Activated naive CD8-positive, alpha-beta T cell treated with anti-CD3 and anti-CD28 coated beads for 36 hours (primary cell): ENCODE measurements around the gene ATIC. TPM values are rescaled to one million over a fixed set of nuclear protein-coding genes. Genes with fewer than 3 reads are reported as not detected.
"Not testable (repeated sequence)": the region's sequence is repeated elsewhere in the genome, so short reads cannot be mapped to it uniquely, and the experiment has no call there.

Source experiments
- DNase-seq: peaks from one replicate; pipeline ENCODE4 v3.0.0; 2021
- H3K27ac Mint-ChIP-seq: one replicate; pipeline ENCODE4 v1.8.0; 2022; ENCODE audit warnings: mild to moderate bottlenecking, moderate library complexity, mixed read lengths
- H3K27me3 Mint-ChIP-seq: one replicate; pipeline ENCODE4 v1.8.0; 2022; ENCODE audit warnings: mild to moderate bottlenecking, mixed read lengths
- H3K36me3 Mint-ChIP-seq: one replicate; pipeline ENCODE4 v1.8.0; 2021; ENCODE audit warnings: mild to moderate bottlenecking, mixed read lengths
- H3K4me1 Mint-ChIP-seq: one replicate; pipeline ENCODE4 v1.8.0; 2021; ENCODE audit warnings: mixed read lengths
- H3K4me3 Mint-ChIP-seq: one replicate; pipeline ENCODE4 v1.8.0; 2022; ENCODE audit warnings: mild to moderate bottlenecking, moderate library complexity, mixed read lengths
- H3K9me3 Mint-ChIP-seq: one replicate; pipeline ENCODE4 v1.8.0; 2022; ENCODE audit warnings: mixed read lengths
- total RNA-seq, 2 experiments: library from RNA; stranded (reverse); gene quantifications; one replicate each; pipeline ENCODE4 v1.2.3, GENCODE V29; 2021

The ATIC gene
- total RNA-seq, 2 experiments from 2014 or later: 338 to 344 TPM

DNA sequence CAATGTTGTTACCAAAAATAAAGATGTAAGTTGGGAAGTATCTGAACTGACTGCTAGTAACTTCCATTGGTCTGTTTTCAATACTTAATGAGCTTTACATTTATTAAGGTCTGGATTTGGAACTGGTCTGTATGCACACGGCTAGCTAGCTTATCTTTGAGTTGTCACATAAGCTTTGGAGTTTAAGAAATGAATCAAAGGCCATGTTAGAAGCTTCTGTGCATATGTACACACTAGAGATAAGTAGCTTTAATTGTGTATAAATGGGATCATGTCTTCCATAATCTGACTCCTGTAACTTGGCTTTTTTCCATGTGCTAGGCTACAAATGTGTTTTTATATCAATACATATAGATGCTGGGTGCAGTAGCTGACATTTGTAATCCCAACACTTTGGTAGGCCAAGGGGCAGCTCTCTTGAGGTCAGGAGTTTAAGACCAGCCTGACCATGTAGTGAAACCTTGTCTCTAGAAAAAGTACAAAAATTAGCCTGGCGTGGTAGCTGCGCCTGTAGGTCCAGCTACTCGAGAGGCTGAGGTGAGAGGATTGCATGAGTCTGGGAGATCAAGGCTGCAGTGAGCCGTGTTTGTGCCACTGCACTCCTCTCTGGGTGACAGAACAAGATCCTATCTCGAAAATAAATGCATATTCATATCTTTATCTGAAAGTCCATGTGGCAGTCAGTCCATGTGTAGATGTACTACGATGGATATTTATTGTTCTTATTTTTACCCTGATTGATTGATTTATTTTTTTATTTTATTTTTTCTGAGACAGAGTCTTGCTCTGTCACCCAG is 27.2 kb downstream of the ATIC start:
- Mint-ChIP-seq H3K9me3 (no peaks in the 10 kb centered on the region), H3K27me3 (no peaks in the 10 kb centered on the region), H3K4me1 (no peaks in the 10 kb centered on the region), H3K27ac (no peak overlapping the region), H3K4me3 (no peak overlapping the region), H3K36me3 (peaks cover 44% of the 10 kb centered on the region)
- no peak for DNase-seq

DNA sequence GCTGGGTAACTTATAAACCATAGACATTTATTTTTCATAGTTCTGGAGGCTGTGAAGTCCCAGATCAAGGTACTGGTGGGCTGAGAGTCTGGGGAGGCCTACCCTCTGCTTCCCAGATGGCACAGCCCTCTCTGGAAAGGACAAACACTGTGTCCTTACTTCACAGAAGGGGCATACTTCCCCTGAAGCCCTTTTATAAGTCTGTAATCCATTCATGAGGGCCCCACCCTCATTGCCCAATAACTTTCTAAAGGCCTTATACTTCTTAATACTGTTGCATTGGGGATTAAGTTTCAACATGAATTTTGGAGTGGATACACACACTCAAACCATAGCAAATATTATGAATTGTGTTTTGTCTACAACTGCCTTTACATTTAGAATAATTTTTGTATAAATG is 36.0 kb downstream of the ATIC start:
- no peak overlapping the region for H3K27ac Mint-ChIP-seq
- no peak overlapping the region for H3K4me3 Mint-ChIP-seq
- DNase-seq: no peak
- peaks cover 64% of the 10 kb centered on the region for H3K36me3 Mint-ChIP-seq
- no peaks in the 10 kb centered on the region for H3K27me3 Mint-ChIP-seq
- no peaks in the 10 kb centered on the region for H3K4me1 Mint-ChIP-seq
- H3K9me3 Mint-ChIP-seq: no peaks in the 10 kb centered on the region

DNA sequence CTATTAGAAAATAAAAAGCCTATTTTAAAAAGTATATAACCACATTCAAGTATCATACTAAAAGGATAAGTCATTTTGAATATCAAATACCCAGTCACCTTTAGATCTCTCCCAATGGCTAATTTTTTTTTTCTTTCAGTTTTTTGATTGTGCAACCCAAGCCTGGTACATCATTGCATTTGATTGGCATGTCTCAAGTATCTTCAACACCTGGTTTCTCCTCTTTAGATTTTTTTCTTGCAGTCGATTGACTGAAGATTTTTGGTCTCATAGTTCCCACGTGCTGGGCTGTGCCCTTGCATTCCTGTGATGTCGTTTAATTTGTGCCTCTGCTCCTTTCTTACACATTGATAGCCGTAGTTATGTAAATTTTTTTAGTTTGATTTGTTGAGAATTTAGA is 40.7 kb downstream of the ATIC start:
- H3K27me3 Mint-ChIP-seq: no peaks in the 10 kb centered on the region
- H3K9me3 Mint-ChIP-seq: no peaks in the 10 kb centered on the region
- no peak for DNase-seq
- no peak overlapping the region for H3K4me3 Mint-ChIP-seq
- H3K36me3 Mint-ChIP-seq: peaks cover 58% of the 10 kb centered on the region
- H3K27ac Mint-ChIP-seq: no peak overlapping the region
- peaks cover 3% of the 10 kb centered on the region for H3K4me1 Mint-ChIP-seq

DNA sequence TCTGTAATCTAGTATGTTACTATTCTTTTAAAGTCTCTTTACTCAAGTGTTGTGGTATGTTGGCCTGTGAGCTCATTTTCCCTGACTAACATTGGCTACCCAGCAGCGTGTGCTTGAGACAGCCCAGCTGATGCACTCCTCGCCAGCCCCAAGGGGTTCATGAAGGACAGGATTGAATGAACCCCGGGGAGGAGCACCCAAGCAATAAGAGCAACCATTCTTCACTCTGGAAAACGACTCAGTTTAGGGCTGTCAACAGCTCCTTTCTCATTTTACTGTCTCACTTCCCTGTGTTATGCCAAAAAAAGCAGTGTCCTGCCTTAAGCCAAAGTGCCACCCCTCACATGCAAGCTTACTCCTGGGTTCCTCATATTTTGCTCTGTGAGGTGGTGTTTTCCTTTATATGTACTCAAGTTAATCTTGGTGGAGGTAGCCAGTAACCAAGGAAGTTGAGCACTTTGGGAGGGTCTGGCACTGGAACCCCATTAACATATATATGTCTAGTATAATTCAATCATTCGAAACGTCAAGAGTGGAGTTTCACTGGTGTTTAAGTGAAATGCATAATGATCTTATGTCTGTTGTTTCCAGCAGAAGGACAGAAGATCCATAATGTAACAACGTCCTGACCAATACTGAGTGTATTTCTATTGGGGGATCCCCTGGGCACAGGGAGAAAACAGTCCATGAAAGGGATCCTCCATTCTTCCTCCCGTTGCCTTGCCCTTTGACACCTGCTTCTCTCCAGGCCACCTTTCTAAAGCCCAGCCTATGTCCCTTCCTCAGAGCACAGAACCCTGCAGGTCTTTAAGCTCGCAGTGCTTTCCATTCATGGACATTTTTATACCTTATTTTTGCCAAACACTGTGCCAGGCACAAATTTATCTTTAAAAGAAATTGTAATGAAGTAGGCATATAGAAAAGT is 43.2 kb downstream of the ATIC start:
- H3K27ac Mint-ChIP-seq: no peak overlapping the region
- H3K4me1 Mint-ChIP-seq: peaks cover 5% of the 10 kb centered on the region
- DNase-seq: no peak
- no peaks in the 10 kb centered on the region for H3K9me3 Mint-ChIP-seq
- H3K27me3 Mint-ChIP-seq: no peaks in the 10 kb centered on the region
- peaks cover 45% of the 10 kb centered on the region for H3K36me3 Mint-ChIP-seq
- H3K4me3 Mint-ChIP-seq: no peak overlapping the region

DNA sequence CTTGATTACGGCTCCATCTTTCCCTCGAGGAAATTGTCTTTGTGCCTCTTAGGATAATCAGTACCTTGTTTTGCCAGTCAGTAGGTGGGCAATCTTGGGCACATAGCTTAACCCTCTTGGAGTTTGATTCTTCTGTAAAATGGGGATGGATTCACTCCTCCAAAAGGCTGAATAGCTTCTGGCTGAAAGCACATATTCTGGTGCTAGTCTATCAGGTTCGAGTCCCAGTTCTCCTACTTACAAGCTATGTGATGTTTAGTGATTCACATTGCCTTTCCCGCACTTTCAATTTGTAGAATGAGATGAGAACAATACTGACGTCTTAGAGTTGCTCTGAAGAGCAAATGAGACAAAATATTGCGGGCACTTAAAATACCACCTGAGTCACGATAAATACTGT is 43.9 kb downstream of the ATIC start:
- DNase-seq: no peak
- H3K9me3 Mint-ChIP-seq: no peaks in the 10 kb centered on the region
- H3K27me3 Mint-ChIP-seq: no peaks in the 10 kb centered on the region
- no peak overlapping the region for H3K4me3 Mint-ChIP-seq
- H3K36me3 Mint-ChIP-seq: peaks cover 39% of the 10 kb centered on the region
- H3K4me1 Mint-ChIP-seq: peaks cover 5% of the 10 kb centered on the region
- H3K27ac Mint-ChIP-seq: no peak overlapping the region

DNA sequence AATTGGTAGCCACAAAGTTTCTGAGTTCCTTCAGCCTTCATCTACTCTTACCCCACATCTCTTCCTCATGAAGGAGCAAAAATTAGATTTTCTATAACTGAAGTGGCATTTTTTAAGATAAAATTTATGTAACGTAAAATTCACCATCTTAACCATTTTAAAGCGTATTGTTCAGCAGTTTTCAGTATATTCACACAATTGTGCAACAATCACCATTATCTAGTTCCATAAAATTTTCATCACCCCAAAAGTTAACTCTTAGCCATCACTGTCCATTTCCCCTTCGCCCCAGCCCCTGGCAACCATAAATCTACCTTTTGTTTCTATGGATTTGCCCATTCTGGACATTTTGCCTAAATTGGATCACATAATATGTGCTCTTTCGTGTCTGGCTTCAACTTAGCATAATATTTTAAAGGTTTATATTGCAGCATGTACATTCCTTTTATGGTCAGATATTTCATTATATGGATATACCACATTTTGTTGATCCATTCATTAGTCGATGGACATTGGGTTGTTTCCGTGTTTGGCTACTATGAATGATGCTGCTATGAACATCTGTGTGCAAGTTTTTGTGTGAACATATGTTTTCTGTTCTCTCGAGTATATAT is 44.6 kb downstream of the ATIC start:
- no peak overlapping the region for H3K4me3 Mint-ChIP-seq
- peaks cover 5% of the 10 kb centered on the region for H3K4me1 Mint-ChIP-seq
- no peak overlapping the region for H3K27ac Mint-ChIP-seq
- DNase-seq: no peak
- no peaks in the 10 kb centered on the region for H3K9me3 Mint-ChIP-seq
- no peaks in the 10 kb centered on the region for H3K27me3 Mint-ChIP-seq
- peaks cover 37% of the 10 kb centered on the region for H3K36me3 Mint-ChIP-seq

DNA sequence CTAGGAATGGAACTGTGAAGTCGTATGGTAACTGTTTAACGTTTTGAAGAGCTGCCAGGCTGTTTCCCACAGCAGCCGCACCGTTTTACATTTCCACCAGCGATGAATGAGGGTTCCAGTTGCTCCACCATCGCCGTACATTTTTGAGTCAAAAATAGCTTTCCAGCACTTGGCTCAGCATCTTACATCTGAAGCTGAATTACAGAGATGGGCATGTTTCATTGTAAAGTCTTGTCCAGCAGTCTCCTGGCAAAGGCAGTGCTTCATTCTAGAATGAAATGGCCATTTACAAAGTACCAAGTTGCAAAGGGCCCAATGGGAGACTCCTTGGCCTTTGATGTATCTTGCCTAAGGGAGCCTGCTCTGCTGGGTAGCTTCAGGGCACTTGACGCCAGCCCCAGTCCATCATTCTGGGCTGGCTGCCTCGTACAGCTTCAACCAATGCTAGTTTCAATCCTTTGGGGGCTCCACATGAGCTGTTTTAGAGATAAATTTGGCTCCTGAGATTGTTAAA is 45.1 kb downstream of the ATIC start:
- peaks cover 34% of the 10 kb centered on the region for H3K36me3 Mint-ChIP-seq
- H3K4me1 Mint-ChIP-seq: peaks cover 5% of the 10 kb centered on the region
- no peaks in the 10 kb centered on the region for H3K27me3 Mint-ChIP-seq
- no peak overlapping the region for H3K27ac Mint-ChIP-seq
- H3K4me3 Mint-ChIP-seq: no peak overlapping the region
- H3K9me3 Mint-ChIP-seq: no peaks in the 10 kb centered on the region
- no peak for DNase-seq

DNA sequence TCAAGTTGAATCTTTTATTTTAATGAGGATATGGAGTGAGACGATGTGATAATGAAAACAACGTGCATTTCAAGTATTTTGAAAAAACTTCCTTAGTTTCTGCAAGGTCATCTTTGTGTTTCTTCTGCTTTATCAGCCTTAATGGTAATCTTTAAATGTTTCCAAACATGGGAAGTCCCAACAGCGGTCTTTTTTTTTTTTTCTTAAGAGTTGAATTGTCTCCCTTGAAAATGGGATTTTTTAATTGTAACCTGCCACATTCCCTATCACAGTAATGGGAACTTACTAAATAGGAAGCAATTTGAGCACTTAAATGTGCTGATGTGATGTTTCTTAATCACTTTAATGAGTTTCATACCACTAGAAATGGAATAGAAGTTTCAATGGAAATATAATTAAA is 45.8 kb downstream of the ATIC start:
- Mint-ChIP-seq H3K9me3 (no peaks in the 10 kb centered on the region), H3K4me3 (no peak overlapping the region), H3K27ac (no peak overlapping the region), H3K36me3 (peaks cover 38% of the 10 kb centered on the region), H3K27me3 (no peaks in the 10 kb centered on the region), H3K4me1 (peaks cover 5% of the 10 kb centered on the region)
- DNase-seq: no peak

DNA sequence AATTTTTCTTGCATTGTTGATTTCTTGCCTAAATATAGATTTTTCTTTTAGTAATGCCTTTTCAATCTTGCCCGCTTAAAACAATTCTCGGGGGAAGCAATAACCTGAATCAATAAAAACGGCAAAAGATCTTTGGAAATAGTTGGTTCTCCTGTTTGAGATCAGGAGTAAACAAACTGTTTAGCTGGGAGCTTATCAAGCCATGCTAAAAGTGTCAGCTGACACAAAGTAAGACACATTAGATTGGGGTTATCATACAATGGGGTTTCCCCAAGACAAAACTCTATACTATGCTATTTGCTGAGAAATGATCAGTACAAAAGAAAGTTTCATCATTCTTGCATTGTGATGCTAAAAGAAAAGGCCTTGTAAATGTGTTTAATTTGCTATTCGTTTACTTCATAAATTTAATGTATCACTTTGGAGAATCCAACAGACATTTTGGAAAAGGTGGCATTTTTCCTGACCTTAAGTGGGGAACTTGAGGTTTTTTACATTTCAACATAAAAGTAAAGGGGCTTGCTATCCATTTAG is 46.5 kb downstream of the ATIC start:
- Mint-ChIP-seq H3K9me3 (no peaks in the 10 kb centered on the region), H3K4me3 (no peak overlapping the region), H3K27ac (no peak overlapping the region), H3K4me1 (peaks cover 5% of the 10 kb centered on the region), H3K27me3 (no peaks in the 10 kb centered on the region), H3K36me3 (peaks cover 38% of the 10 kb centered on the region)
- DNase-seq: no peak

DNA sequence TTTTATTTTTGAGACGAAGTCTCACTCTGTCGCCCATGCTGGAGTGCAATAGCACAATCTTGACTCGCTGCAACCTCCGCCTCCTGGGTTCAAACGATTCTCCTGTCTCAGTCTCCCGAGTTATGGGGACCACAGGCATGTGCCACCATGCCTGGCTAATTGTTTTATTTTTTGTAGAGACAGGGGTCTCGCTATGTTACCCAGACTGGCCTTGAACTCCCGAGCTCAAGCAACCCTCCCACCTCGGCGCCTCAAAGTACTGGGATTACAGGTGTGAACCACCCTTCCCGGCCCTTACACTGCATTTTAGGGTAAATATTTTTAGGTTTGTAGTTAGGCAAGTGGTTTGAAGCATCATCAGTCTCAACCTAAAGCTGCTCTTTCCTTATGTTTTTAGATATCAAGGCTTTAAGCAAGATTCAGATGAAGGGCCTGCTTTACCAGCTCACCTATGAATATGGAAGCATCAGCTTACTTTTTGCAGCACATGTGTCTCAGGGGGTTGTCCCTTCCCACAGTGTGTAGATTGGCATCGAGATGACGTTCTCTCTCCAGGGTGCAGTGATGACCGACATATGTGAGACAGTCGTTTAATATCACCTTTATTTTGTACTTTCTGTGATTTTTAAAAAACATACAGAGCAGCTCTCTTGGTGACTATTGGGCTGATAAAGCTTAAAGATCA is 47.2 kb downstream of the ATIC start:
- no peaks in the 10 kb centered on the region for H3K27me3 Mint-ChIP-seq
- peaks cover 5% of the 10 kb centered on the region for H3K4me1 Mint-ChIP-seq
- no peak overlapping the region for H3K4me3 Mint-ChIP-seq
- DNase-seq: no peak
- no peaks in the 10 kb centered on the region for H3K9me3 Mint-ChIP-seq
- H3K27ac Mint-ChIP-seq: no peak overlapping the region
- H3K36me3 Mint-ChIP-seq: peaks cover 42% of the 10 kb centered on the region

DNA sequence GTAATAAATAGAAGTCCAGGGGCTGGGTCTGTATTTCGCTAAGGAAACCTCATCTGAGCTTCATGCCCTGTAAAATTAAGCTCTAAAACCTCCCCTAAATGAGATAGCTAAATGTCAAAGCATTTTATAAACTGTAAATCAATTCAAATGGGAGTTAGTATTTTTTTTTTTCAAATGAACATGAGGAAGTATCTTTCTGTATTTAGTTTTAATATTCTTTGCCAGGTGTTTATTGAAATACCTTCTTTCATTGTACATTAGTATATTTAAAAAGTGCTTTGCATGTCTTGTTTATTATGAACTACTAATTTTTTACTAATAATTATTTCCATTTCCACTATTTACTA is 47.7 kb downstream of the ATIC start:
- Mint-ChIP-seq H3K4me3 (no peak overlapping the region), H3K36me3 (peaks cover 42% of the 10 kb centered on the region), H3K27me3 (no peaks in the 10 kb centered on the region), H3K4me1 (peaks cover 5% of the 10 kb centered on the region), H3K9me3 (no peaks in the 10 kb centered on the region), H3K27ac (no peak overlapping the region)
- DNase-seq: no peak

DNA sequence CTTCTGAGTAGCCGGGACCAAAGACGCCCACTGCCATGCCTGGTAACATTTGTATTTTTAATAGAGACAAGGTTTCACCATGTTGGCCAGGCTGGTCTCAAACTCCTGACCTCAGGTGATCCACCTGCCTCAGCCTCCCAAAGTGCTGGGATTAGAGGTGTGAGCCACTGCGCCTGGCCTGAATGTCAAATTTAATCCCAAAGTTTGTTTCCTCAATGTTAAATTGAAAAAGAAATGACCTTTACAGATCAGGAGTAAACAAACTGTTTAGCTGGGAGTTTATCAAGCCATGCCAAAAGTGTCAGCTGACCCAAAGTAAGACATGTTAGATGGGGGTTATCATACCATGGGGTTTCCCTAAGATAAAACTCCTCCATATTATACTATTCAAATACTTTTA is 48.2 kb downstream of the ATIC start:
- not testable (repeated sequence) for DNase-seq, H3K4me3 Mint-ChIP-seq, H3K9me3 Mint-ChIP-seq, H3K27me3 Mint-ChIP-seq, H3K27ac Mint-ChIP-seq, H3K4me1 Mint-ChIP-seq
- peaks cover 42% of the 10 kb centered on the region for H3K36me3 Mint-ChIP-seq

DNA sequence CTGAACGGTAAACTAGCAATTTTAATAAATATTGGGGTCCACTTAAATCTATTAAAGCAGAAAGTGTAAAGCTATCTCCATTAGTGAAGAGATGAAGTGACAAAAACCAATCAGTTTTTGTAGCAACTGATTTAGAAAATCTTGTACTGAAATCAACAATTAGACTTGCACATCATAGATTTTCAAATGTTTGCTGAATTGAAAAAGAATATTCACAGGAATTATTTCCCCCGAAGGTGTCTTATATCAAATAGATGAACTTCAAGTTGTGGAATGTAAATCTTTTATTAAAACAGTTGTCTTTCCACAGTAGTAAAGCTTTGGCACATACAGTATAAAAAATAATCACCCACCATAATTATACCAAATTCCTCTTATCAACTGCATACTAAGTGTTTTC is 48.7 kb downstream of the ATIC start:
- Mint-ChIP-seq H3K4me3 (no peak overlapping the region), H3K9me3 (no peaks in the 10 kb centered on the region), H3K4me1 (peaks cover 5% of the 10 kb centered on the region), H3K27me3 (no peaks in the 10 kb centered on the region), H3K36me3 (peaks cover 43% of the 10 kb centered on the region), H3K27ac (no peak overlapping the region)
- DNase-seq: no peak

DNA sequence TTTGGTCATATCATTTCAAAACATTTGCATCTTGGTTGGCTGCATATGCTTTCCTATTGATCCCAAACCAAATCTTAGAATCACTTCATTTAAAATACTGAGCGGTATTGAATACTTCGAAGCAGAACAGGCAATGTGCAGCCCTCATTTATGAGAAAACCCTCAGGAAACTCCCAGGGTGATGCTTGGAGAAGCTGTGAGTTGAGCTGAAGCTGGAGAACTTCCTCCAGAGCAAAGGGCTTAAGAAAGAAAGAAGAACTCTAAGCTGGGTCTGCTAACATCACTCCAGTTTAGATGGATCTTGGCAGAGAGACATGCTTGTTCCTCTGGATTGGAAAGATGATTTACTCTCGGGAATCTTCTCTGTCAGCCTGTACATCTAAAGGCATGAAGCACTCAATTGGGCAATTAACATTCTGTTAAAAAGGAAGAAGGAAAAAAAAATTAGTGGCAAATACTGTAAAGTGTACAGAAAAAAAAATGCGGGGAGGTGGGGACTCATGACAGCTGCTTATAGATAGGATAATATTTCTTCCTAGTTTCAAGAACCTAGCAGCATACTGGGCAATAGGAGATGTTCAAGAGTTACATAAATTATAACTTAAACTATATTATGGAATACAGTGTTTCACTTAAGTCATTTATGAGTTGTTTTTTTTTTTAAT is 49.5 kb downstream of the ATIC start:
- H3K36me3 Mint-ChIP-seq: peaks cover 37% of the 10 kb centered on the region
- H3K27ac Mint-ChIP-seq: no peak overlapping the region
- no peaks in the 10 kb centered on the region for H3K27me3 Mint-ChIP-seq
- DNase-seq: no peak
- H3K9me3 Mint-ChIP-seq: no peaks in the 10 kb centered on the region
- no peak overlapping the region for H3K4me3 Mint-ChIP-seq
- H3K4me1 Mint-ChIP-seq: peaks cover 5% of the 10 kb centered on the region
